ENCODE data around the gene OGT.
"Not testable (repeated sequence)": the region's sequence is repeated elsewhere in the genome, so short reads cannot be mapped to it uniquely, and the experiment has no call there.

OGT gene

GRCh38 chrX:71532753-71533425 is at the start of gene OGT:
Gene OGT (plus strand): TSS chrX:71533104. CDS start chrX:71533300, 196 bp downstream.
- DNase-seq, result peak; percentile 80

GRCh38 chrX:71487814-71488213 is 45.1 kb upstream of the OGT start:
- DNase-seq, result no peak

- no peak for DNase-seq
Measured at GRCh38 chrX:71489540-71489939, 43.4 kb upstream of the OGT start.

- DNase-seq, result no peak
Measured at GRCh38 chrX:71492231-71493065, 40.5 kb upstream of the OGT start.

- DNase-seq, result no peak
Measured at GRCh38 chrX:71493111-71493613, 39.7 kb upstream of the OGT start.

GRCh38 chrX:71495979-71496378 is 36.9 kb upstream of the OGT start:
- DNase-seq, result not testable (repeated sequence)

GRCh38 chrX:71496476-71496875 is 36.4 kb upstream of the OGT start:
- no peak for DNase-seq

GRCh38 chrX:71502080-71502479 is 30.8 kb upstream of the OGT start:
- DNase-seq, result not testable (repeated sequence)

DNA sequence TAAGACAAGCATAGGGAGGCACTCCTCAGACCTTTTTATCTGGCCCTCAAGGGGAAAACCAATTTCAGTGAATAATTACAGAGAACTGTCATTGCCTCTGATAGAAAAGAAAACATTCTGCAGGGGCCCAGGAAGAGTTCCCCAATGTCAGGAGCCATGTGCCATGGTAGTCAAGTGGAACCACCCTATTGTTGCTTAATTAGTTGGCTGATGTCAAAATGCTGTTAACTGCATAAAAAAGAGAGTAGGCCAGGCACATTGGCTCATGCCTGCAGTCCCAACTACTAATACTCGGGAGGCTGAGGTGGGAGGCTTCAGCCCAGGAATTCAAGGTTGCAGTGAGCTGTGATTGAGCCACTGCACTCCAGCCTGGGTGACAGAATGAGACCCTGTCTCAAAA is 28.6 kb upstream of the OGT start:
- DNase-seq, result no peak

DNA sequence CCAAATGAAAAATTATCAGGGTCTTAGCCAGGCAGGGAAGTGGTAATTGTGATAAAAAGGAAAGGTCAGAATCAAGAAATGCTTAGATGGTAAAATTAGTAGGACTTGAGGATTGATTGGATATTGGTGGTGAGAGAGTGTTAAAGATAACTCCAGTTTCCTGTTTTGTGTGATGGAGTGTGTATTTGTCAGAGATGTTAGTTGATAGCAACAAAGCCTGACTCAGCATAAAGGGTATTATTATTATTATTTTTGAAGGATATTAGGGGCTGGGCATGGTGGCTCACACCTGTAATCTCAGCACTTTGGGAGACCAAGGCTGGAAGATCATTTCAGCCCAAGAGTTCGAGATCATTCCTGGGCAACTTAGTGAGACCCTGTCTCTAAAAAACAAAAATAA is 23.6 kb upstream of the OGT start:
- DNase-seq, result no peak

- no peak for DNase-seq
Measured at GRCh38 chrX:71510161-71510560, 22.7 kb upstream of the OGT start.

DNA sequence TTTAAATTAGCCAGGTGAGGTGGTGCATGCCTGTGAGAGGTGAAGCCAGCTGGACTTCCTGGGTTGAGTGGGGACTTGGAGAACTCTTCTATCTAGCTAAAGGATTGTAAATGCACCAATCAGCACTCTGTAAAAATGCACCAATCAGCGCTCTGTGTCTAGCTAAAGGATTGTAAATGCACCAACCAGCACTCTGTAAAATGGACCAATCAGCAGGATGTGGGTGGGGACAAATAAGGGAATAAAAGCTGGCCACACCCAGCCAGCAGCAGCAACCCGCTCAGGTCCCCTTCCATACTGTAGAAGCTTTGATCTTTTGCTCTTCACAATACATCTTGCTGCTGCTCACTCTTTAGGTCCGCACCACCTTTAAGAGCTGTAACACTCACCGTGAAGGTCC is 19.2 kb upstream of the OGT start:
- DNase-seq, result not testable (repeated sequence)

DNA sequence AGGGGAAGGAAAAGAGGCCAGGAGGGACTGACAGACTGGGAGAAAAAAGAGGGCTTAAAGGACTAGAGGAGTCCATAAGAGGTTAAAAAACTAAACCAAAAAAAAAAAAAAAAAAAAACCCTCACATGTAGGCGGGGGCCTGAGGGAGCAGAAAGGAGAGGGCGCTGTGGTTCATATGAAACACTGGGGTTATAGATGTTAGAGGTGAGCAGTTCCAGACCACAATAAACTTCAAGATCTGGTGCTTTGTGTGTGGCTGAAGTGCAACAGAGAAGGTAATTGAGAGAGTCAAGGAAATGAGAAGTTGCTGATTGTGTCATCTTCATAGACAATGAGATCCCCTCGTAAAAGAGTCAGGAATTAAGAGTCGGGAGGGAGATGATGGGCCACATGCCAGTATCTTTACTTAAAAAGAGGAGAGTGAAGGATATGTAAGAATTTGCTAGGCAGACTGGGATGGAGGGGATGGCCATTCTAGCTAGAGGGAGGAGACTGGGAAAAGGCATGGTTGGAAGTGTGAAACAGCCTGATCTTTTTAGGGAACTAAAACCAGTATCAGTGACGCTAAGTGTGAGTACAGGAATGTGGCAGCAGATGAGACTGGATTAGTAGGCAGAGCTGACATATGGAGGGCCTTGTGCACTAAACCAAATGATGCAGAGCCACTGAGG is 18.4 kb upstream of the OGT start:
- no peak for DNase-seq

DNA sequence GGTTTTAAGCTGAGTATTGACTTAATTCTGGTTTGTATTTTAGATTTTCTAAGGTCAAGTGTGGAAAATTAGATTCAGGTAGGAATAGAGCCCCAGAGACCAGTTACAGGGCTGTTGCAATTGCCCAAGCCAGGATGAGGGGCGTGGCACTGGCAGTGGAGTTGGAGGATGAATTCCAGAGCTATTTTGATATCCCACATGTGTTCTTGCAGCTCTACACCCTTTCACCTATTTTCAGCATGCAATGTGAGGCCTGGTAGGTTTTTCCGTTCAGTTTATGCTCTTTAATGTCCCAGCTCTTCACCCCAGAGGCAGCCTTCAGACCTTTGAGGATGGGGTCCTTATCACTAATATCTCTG is 17.9 kb upstream of the OGT start:
- DNase-seq, result no peak

GRCh38 chrX:71525316-71525715 is 7.6 kb upstream of the OGT start:
- no peak for DNase-seq

DNA sequence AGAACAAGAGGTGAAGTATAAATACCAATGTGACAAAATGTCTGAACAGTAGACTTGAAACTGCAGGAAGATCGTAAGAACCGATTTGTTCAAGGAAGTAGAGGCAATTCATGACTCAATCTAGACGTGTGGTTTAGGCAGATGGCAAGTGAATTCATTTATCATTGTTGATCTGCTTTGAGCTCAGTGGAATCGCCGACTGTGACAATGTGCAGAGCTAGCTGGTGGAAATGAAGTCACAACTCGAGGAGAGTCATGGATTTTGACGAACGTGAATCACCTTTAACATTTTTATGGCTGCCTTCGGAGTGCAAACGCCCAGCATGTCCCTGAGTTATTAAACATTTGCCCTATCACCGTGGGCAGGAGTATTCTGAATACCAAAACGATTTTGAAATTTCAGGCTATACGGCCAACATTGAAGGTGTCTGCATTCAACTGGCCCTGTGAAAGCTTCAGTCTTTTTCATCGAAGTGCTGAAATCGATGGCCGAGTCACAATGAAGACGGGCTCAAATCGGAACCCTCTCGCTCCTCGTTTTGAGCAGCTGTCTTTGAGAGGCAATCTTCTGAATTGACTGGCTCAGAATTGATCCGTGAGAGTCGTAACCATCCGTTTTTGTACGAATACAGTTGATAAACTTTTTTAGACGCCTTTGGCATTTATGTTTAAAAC is 689 bp upstream of the OGT start:
- DNase-seq, result no peak

DNA sequence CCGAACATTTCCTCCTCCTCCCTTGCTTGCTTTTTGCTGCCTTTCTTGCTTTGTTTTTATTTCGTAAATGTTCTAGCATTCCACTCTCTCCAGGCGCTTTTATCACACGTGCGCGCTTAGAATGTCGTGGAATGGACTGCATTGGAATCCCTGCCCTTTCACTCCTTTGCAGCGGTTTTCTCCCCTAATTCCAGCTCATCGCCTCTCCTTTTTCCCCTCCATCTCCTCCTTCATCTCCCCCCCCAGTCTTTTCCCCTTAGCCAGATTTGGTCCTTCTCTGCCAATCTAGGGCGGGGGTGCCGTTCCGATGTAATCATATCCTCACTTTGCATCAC is 579 bp downstream of the OGT start:
- DNase-seq, result no peak

- DNase-seq, result no peak
Measured at GRCh38 chrX:71533851-71534561, 1.1 kb downstream of the OGT start.

- DNase-seq, result no peak
Measured at GRCh38 chrX:71534773-71535544, 2.1 kb downstream of the OGT start.

- no peak for DNase-seq
Measured at GRCh38 chrX:71536285-71536684, 3.4 kb downstream of the OGT start.

DNA sequence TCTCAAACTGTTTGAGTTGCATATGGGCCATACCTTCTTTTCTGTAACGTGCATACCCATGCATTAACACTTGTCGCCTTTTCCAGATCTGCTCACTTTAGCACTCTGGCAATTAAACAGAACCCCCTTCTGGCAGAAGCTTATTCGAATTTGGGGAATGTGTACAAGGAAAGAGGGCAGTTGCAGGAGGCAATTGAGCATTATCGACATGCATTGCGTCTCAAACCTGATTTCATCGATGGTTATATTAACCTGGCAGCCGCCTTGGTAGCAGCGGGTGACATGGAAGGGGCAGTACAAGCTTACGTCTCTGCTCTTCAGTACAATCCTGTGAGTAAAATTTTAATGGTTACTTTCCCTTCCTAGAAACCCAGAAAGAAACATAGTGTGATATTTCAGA is 4.8 kb downstream of the OGT start:
- DNase-seq, result no peak

GRCh38 chrX:71540801-71541200 is 7.9 kb downstream of the OGT start:
- no peak for DNase-seq
